GM21526 (cell line): ENCODE measurements around the gene RAB40C.

Source experiments
- ATAC-seq: cut with Tn5 transposase; IDR thresholded peaks from one replicate; pipeline ENCODE4 v1.9.1; 2021; ENCODE audit warnings: moderate library complexity; ENCODE audit not compliant: unreplicated experiment, low FRiP score

The RAB40C gene

GRCh38 chr16:572865-573650 is 16.8 kb upstream of the RAB40C start:
- no peak for ATAC-seq

DNA sequence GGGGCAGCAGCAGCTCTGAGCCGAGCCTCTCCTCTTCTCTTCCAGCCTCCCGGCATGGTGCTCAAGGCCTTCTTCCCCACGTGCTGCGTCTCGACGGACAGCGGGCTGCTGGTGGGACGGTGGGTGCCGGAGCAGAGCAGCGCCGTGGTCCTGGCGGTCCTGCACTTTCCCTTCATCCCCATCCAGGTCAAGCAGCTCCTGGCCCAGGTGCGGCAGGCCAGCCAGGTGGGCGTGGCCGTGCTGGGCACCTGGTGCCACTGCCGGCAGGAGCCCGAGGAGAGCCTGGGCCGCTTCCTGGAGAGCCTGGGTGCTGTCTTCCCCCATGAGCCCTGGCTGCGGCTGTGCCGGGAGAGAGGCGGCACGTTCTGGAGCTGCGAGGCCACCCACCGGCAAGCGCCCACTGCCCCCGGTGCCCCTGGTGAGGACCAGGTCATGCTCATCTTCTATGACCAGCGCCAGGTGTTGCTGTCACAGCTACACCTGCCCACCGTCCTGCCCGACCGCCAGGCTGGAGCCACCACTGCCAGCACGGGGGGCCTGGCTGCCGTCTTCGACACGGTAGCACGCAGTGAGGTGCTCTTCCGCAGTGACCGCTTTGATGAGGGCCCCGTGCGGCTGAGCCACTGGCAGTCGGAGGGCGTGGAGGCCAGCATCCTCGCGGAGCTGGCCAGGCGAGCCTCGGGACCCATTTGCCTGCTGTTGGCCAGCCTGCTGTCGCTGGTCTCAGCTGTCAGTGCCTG is 15.7 kb upstream of the RAB40C start:
- ATAC-seq: no peak

DNA sequence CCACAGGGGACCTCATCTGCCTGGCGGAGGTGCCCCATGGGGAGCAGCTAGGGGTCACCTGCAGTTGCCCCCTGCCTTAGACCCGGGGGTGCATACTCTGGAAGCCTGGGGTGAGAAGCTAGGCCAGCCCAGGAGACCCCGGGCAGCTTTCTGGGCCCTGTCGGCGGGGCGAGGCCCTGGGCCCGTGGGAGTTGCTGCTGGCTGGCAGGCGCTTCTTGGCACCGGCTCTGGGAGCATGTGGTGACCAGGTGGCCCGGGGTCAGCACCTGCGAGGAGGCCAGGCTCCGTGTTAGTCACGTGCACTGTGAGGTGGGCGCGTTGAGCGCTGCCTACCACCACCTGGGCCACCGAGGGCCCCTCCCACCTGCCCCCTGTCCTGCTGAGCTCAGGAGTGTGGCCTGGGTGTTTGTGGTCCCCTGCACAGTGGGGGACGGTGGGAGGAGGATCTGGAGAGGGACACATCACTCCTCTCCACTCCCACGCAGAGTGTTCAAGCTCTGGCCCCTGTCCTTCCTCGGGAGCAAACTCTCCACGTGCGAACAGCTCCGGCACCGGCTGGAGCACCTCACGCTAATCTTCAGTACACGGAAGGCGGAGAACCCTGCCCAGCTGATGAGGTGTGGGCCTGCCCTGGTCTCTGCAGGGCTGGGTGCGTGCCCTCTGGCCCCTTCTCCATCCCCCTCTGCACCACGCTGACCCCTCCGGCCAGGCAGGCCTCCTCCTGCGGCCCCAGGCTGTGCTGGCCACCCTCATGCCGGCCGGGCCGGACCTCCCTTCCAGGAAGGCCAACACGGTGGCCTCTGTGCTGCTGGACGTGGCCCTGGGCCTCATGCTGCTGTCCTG is 14.3 kb upstream of the RAB40C start:
- ATAC-seq: no peak

GRCh38 chr16:576197-576822 is 13.6 kb upstream of the RAB40C start:
- ATAC-seq: no peak

DNA sequence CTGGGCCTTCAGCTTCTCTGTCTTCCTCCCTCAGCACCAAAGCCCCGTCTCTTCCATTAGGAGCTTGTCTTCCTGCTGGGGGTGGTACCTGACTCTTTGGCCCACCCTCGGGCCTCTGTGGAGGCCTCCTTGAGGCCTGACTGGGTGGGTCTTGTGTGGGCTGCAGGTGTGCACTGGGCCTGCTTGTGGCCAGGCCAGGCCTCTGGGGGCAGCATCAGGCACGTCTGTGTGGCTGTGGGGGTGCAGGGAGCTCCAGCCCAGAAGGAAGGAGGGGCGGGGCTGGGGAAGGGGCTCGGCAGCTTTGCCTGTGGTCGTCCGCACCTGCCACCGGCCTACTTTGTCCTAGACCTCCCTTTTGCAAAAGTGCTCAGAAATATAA is 13.1 kb upstream of the RAB40C start:
- ATAC-seq: no peak

GRCh38 chr16:577796-578195 is 12.1 kb upstream of the RAB40C start:
- no peak for ATAC-seq

GRCh38 chr16:578232-578869 is 11.5 kb upstream of the RAB40C start:
- no peak for ATAC-seq

DNA sequence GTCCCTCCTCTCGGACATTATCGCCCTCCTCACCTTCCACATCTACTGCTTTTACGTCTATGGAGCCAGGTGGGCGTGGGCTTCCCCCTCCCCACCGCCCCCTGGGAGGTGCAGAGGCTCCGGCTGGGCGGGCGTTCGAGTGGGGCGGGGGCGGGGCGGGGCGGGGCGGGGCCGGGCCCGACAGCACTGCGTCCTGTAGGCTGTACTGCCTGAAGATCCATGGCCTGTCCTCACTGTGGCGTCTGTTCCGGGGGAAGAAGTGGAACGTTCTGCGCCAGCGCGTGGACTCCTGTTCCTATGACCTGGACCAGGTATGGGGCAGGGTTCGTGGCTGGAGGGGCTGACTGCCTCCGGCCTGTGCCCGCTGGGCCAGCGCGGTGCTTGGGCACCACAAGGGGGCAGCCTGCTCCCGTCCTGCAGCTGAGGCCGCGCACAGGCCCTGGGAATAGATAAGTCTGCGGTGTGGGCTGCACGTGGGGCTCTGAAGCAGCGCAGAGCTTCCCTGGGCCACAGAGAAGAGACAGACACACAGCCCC is 10.9 kb upstream of the RAB40C start:
- ATAC-seq: no peak

GRCh38 chr16:580141-580945 is 9.5 kb upstream of the RAB40C start:
- ATAC-seq: no peak

GRCh38 chr16:580946-581498 is 8.8 kb upstream of the RAB40C start:
- no peak for ATAC-seq

- ATAC-seq: no peak
Observed at GRCh38 chr16:582218-582613, 7.7 kb upstream of the RAB40C start.

- no peak for ATAC-seq
Observed at GRCh38 chr16:582614-583331, 7.1 kb upstream of the RAB40C start.

- no peak for ATAC-seq
Observed at GRCh38 chr16:583470-583814, 6.4 kb upstream of the RAB40C start.

GRCh38 chr16:583815-584591 is 5.9 kb upstream of the RAB40C start:
- no peak for ATAC-seq

- no peak for ATAC-seq
Observed at GRCh38 chr16:585351-585750, 4.5 kb upstream of the RAB40C start.

GRCh38 chr16:586047-586644 is 3.7 kb upstream of the RAB40C start:
- ATAC-seq: no peak
